GM12892 (cell line): Measurements from ENCODE around the gene SLC18A3.

Experiments used
- POLR2A ChIP-seq: IDR thresholded peaks from 2 replicates; pipeline ENCODE4 v1.6.1; 2011; ENCODE audit warnings: low read depth, low read length, control low read depth
- POLR2AphosphoS5 ChIP-seq: IDR thresholded peaks from 2 replicates; pipeline ENCODE4 v1.6.1; 2011; ENCODE audit warnings: low read depth, low read length, control low read depth

GRCh38 chr10:49592726-49593563 lies 17.2 kb upstream of the SLC18A3 start:
- TF ChIP-seq POLR2AphosphoS5 (no peak), POLR2A (no peak)
